Loucy (cell line): Measurements from ENCODE around the gene CTTNBP2.

Experiments used
- H2AFZ ChIP-seq: fragments of 200-600 bp; sonication (generic); 2 replicates; pipeline ENCODE4 v1.6.0; 2016; ENCODE audit warnings: antibody characterized with exemption, mild to moderate bottlenecking, low read length, moderate library complexity
- H3F3A ChIP-seq: fragments of 200-600 bp; 2 replicates; pipeline ENCODE4 v1.6.0; 2016; ENCODE audit warnings: antibody characterized with exemption, low read depth, mild to moderate bottlenecking
- H3K27me3 ChIP-seq: fragments of 200-600 bp; sonication (generic); 2 replicates; pipeline ENCODE4 v1.6.1; 2014; ENCODE audit warnings: low read length, mild to moderate bottlenecking; ENCODE audit not compliant: insufficient read depth, poor library complexity, severe bottlenecking
- H3K36me3 ChIP-seq: fragments of 200-600 bp; sonication (generic); 2 replicates; pipeline ENCODE4 v1.6.1; 2016; ENCODE audit warnings: low read length; ENCODE audit not compliant: insufficient read depth
- H3K4me1 ChIP-seq: fragments of 200-600 bp; sonication (generic); 2 replicates; pipeline ENCODE4 v1.5.1; 2014; ENCODE audit warnings: low read length, mild to moderate bottlenecking; ENCODE audit not compliant: insufficient read depth, poor library complexity, severe bottlenecking
- H3K4me2 ChIP-seq: fragments of 200-600 bp; sonication (generic); 2 replicates; pipeline ENCODE4 v1.6.0; 2014; ENCODE audit warnings: antibody characterized with exemption, low read length, low read depth, mild to moderate bottlenecking; ENCODE audit not compliant: poor library complexity, severe bottlenecking
- H3K4me3 ChIP-seq: fragments of 200-600 bp; sonication (generic); 2 replicates; pipeline ENCODE4 v1.5.1; 2014; ENCODE audit warnings: low read length, mild to moderate bottlenecking, mixed read lengths; ENCODE audit not compliant: poor library complexity, severe bottlenecking
- H3K79me2 ChIP-seq: fragments of 200-600 bp; sonication (generic); 2 replicates; pipeline ENCODE4 v1.6.1; 2014; ENCODE audit warnings: low read length; ENCODE audit not compliant: insufficient read depth
- H3K9ac ChIP-seq: fragments of 200-600 bp; sonication (generic); 2 replicates; pipeline ENCODE4 v1.6.0; 2014; ENCODE audit warnings: mild to moderate bottlenecking, low read depth, low read length, moderate library complexity; ENCODE audit not compliant: poor library complexity, severe bottlenecking
- H3K9me2 ChIP-seq: fragments of 200-600 bp; sonication (generic); replicated peaks from 2 replicates; pipeline ENCODE4 v1.6.1; 2016; ENCODE audit warnings: low read depth, low read length, mixed read lengths
- H3K9me3 ChIP-seq: fragments of 200-600 bp; sonication (generic); 2 replicates; pipeline ENCODE4 v1.6.1; 2014; ENCODE audit warnings: mild to moderate bottlenecking, antibody characterized with exemption, low read length, low read depth; ENCODE audit not compliant: insufficient read depth
- H4K20me1 ChIP-seq: fragments of 200-600 bp; sonication (generic); 2 replicates; pipeline ENCODE4 v1.6.0; 2014; ENCODE audit warnings: antibody characterized with exemption, low read length, mild to moderate bottlenecking; ENCODE audit not compliant: insufficient read depth, poor library complexity, severe bottlenecking
- EZH2phosphoT487 ChIP-seq: fragments of 200-600 bp; IDR thresholded peaks from 2 replicates; pipeline ENCODE4 v1.6.1; 2018; ENCODE audit warnings: antibody characterized with exemption, mild to moderate bottlenecking, moderate library complexity, borderline replicate concordance
- TF ChIP-seq, protein P1 (sequence below): fragments of 200-600 bp; sonication (generic); conservative IDR thresholded peaks from 2 replicates; pipeline ENCODE4 v1.5.1; 2014; ENCODE audit warnings: mild to moderate bottlenecking, antibody characterized with exemption, low read length

CTTNBP2 gene

DNA sequence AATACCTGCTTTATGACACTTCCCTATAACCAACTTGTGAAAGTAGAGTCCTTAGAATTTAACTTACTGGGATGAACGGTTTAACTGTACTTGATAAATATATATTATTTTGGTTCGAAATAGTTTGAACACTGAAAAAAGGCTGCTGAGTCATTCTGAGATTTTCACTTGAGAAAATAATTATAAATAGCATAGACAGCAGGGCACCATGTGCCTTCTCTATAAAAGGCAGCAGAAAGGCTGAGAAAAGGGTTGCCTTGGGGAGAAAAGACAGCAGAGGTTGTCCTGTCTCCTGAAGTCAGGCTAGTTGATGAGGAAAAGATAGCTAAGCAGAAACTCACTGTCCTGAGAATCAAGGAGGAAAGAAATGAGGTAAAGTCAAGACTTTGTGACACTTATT, 92.4 kb downstream of the CTTNBP2 start:
- H3K9ac ChIP-seq = no peak overlapping the region
- H3K36me3 ChIP-seq = no peaks in the 10 kb centered on the region
- no peaks in the 10 kb centered on the region for H3F3A ChIP-seq
- no peaks in the 10 kb centered on the region for H4K20me1 ChIP-seq
- H3K9me2 ChIP-seq = no peaks in the 10 kb centered on the region
- no peak overlapping the region for H3K4me2 ChIP-seq
- no peak for TF ChIP-seq EZH2phosphoT487
- TF ChIP-seq, protein P1, sequence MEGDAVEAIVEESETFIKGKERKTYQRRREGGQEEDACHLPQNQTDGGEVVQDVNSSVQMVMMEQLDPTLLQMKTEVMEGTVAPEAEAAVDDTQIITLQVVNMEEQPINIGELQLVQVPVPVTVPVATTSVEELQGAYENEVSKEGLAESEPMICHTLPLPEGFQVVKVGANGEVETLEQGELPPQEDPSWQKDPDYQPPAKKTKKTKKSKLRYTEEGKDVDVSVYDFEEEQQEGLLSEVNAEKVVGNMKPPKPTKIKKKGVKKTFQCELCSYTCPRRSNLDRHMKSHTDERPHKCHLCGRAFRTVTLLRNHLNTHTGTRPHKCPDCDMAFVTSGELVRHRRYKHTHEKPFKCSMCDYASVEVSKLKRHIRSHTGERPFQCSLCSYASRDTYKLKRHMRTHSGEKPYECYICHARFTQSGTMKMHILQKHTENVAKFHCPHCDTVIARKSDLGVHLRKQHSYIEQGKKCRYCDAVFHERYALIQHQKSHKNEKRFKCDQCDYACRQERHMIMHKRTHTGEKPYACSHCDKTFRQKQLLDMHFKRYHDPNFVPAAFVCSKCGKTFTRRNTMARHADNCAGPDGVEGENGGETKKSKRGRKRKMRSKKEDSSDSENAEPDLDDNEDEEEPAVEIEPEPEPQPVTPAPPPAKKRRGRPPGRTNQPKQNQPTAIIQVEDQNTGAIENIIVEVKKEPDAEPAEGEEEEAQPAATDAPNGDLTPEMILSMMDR = no peak
- H3K4me1 ChIP-seq = no peaks in the 10 kb centered on the region
- no peak overlapping the region for H3K4me3 ChIP-seq
- H3K9me3 ChIP-seq = no peaks in the 10 kb centered on the region
- no peaks in the 10 kb centered on the region for H3K79me2 ChIP-seq
- H2AFZ ChIP-seq = no peak overlapping the region
- no peaks in the 10 kb centered on the region for H3K27me3 ChIP-seq

- H3K9ac ChIP-seq = no peak overlapping the region
- H3K36me3 ChIP-seq = no peaks in the 10 kb centered on the region
- no peaks in the 10 kb centered on the region for H3K79me2 ChIP-seq
- H3K27me3 ChIP-seq = no peaks in the 10 kb centered on the region
- H3F3A ChIP-seq = no peaks in the 10 kb centered on the region
- no peak overlapping the region for H2AFZ ChIP-seq
- no peaks in the 10 kb centered on the region for H3K9me2 ChIP-seq
- no peaks in the 10 kb centered on the region for H3K4me1 ChIP-seq
- H3K4me3 ChIP-seq = no peak overlapping the region
- no peak overlapping the region for H3K4me2 ChIP-seq
- no peaks in the 10 kb centered on the region for H3K9me3 ChIP-seq
- TF ChIP-seq, protein P1 = no peak
- TF ChIP-seq EZH2phosphoT487 = no peak
- H4K20me1 ChIP-seq = no peaks in the 10 kb centered on the region
Measured at GRCh38 chr7:117777335-117778142, 95.7 kb downstream of the CTTNBP2 start.

GRCh38 chr7:117776224-117776623, 97.0 kb downstream of the CTTNBP2 start:
- H3K4me3 ChIP-seq = no peak overlapping the region
- no peaks in the 10 kb centered on the region for H3K27me3 ChIP-seq
- H3K79me2 ChIP-seq = no peaks in the 10 kb centered on the region
- no peak overlapping the region for H2AFZ ChIP-seq
- no peaks in the 10 kb centered on the region for H3K36me3 ChIP-seq
- no peaks in the 10 kb centered on the region for H3K9me2 ChIP-seq
- no peaks in the 10 kb centered on the region for H3K9me3 ChIP-seq
- H3K4me2 ChIP-seq = no peak overlapping the region
- no peaks in the 10 kb centered on the region for H3K4me1 ChIP-seq
- H4K20me1 ChIP-seq = no peaks in the 10 kb centered on the region
- H3K9ac ChIP-seq = no peak overlapping the region
- no peak for TF ChIP-seq EZH2phosphoT487
- TF ChIP-seq, protein P1 = no peak
- H3F3A ChIP-seq = no peaks in the 10 kb centered on the region
